IPS DF 6.9 (cell line): ENCODE results near the gene TLR9.

Source experiments
- DNase-seq: peaks from one replicate; pipeline ENCODE4 v3.0.0-alpha.2; 2013; ENCODE audit warnings: low read depth, low spot score
- H3K27ac ChIP-seq: one replicate; pipeline ENCODE4 v1.5.1; 2013; ENCODE audit warnings: low read length, control low read depth
- H3K27me3 ChIP-seq: 2 replicates; pipeline ENCODE4 v1.6.1; 2013; ENCODE audit warnings: mild to moderate bottlenecking, low read length; ENCODE audit not compliant: control insufficient read depth, insufficient read depth
- H3K36me3 ChIP-seq: 2 replicates; pipeline ENCODE4 v1.6.1; 2013; ENCODE audit warnings: low read length; ENCODE audit not compliant: control insufficient read depth, insufficient read depth
- H3K4me1 ChIP-seq: 2 replicates; pipeline ENCODE4 v1.6.1; 2013; ENCODE audit warnings: low read length; ENCODE audit not compliant: control insufficient read depth, insufficient read depth
- H3K4me3 ChIP-seq: 2 replicates; pipeline ENCODE4 v1.5.1; 2013; ENCODE audit warnings: mild to moderate bottlenecking, low read length
- H3K9me3 ChIP-seq: 2 replicates; pipeline ENCODE4 v1.6.1; 2013; ENCODE audit warnings: low read length, inconsistent platforms; ENCODE audit not compliant: control insufficient read depth, insufficient read depth
- WGBS: extraction: QIAGEN DNeasy Blood & Tissue Kit; methylation state at CpG from one replicate; pipeline ENCODE4 v1.1.7; 2013; ENCODE audit warnings: mixed read lengths, missing lambda C conversion rate; ENCODE audit not compliant: insufficient read length, insufficient coverage; 5-methylcytosine and 5-hydroxymethylcytosine counted together

The TLR9 gene

GRCh38 chr3:52231502-52232278 lies 6.2 kb upstream of the TLR9 start:
- DNase-seq, result no peak

GRCh38 chr3:52230889-52231499 lies 5.5 kb upstream of the TLR9 start:
- no peak overlapping the region for H3K27ac ChIP-seq
- no peaks in the 10 kb centered on the region for H3K4me1 ChIP-seq

More at GRCh38 chr3:52231502-52232278, 6.2 kb upstream of the TLR9 start:
- H3K9me3 ChIP-seq, result no peaks in the 10 kb centered on the region
- no peak overlapping the region for H3K4me3 ChIP-seq
- H3K27me3 ChIP-seq, result no peaks in the 10 kb centered on the region
- no CpG with 5 or more reads among the region's 34 CpGs for WGBS
- no peak overlapping the region for H3K27ac ChIP-seq
- peaks cover 25% of the 10 kb centered on the region for H3K36me3 ChIP-seq
- peaks cover 2% of the 10 kb centered on the region; the same call in 1 of the 2 replicates for H3K4me1 ChIP-seq

GRCh38 chr3:52230461-52230860 lies 5.0 kb upstream of the TLR9 start:
- no peaks in the 10 kb centered on the region for H3K9me3 ChIP-seq
- peaks cover 25% of the 10 kb centered on the region for H3K36me3 ChIP-seq
- H3K27me3 ChIP-seq, result no peaks in the 10 kb centered on the region
- no peak for DNase-seq
- H3K4me3 ChIP-seq, result no peak overlapping the region
- WGBS, result no CpG with 5 or more reads among the region's 6 CpGs
- H3K27ac ChIP-seq, result no peak overlapping the region
- peaks cover 3% of the 10 kb centered on the region; the same call in 1 of the 2 replicates for H3K4me1 ChIP-seq

More at GRCh38 chr3:52230889-52231499, 5.5 kb upstream of the TLR9 start:
- Histone ChIP-seq H3K36me3 (peaks cover 25% of the 10 kb centered on the region), H3K4me3 (no peak overlapping the region), H3K9me3 (no peaks in the 10 kb centered on the region), H3K27me3 (no peaks in the 10 kb centered on the region)
- no CpG with 5 or more reads among the region's 16 CpGs for WGBS
- no peak for DNase-seq

- Histone ChIP-seq H3K36me3 (peaks cover 25% of the 10 kb centered on the region), H3K9me3 (no peaks in the 10 kb centered on the region), H3K27ac (no peak overlapping the region), H3K4me1 (peaks cover 4% of the 10 kb centered on the region; the same call in 1 of the 2 replicates), H3K27me3 (no peaks in the 10 kb centered on the region), H3K4me3 (no peak overlapping the region)
- DNase-seq, result no peak
- no CpG with 5 or more reads among the region's 13 CpGs for WGBS
These were observed 4.2 kb upstream of the TLR9 start for GRCh38 chr3:52229656-52230055.

GRCh38 chr3:52228751-52229291 lies 3.4 kb upstream of the TLR9 start:
- peaks cover 25% of the 10 kb centered on the region for H3K36me3 ChIP-seq
- WGBS, result no CpG with 5 or more reads among the region's 21 CpGs
- peaks cover 4% of the 10 kb centered on the region; the same call in 1 of the 2 replicates for H3K4me1 ChIP-seq
- H3K4me3 ChIP-seq, result no peak overlapping the region
- no peak for DNase-seq
- H3K9me3 ChIP-seq, result no peaks in the 10 kb centered on the region
- H3K27ac ChIP-seq, result no peak overlapping the region
- H3K27me3 ChIP-seq, result no peaks in the 10 kb centered on the region

- DNase-seq, result no peak
- H3K4me3 ChIP-seq, result no peak overlapping the region
- peaks cover 25% of the 10 kb centered on the region for H3K36me3 ChIP-seq
- H3K27ac ChIP-seq, result no peak overlapping the region
- H3K4me1 ChIP-seq, result peaks cover 4% of the 10 kb centered on the region; the same call in 1 of the 2 replicates
- no peaks in the 10 kb centered on the region for H3K9me3 ChIP-seq
- WGBS, result no CpG with 5 or more reads among the region's 10 CpGs
- H3K27me3 ChIP-seq, result no peaks in the 10 kb centered on the region
These were observed 2.8 kb upstream of the TLR9 start for GRCh38 chr3:52228266-52228665.

DNA sequence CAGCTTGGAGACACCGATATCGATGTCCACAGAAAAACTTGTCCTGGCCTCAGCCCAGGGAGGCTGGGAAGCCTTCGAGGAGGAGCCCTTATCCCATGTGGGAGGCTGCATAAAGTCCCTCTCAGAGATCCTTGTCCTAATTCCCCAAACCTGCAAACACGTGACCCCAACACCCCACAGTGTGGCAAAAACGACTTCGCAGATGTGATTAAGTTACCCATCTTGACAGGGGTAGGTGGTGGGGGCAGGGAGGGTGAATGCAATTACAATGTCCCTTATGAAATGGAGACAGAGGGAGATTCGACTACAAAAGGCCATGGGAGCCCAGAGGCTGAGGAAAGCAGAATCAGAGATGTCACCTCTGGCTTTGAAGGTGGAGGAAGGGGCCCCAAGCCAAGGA lies 2.3 kb upstream of the TLR9 start:
- Histone ChIP-seq H3K4me3 (no peak overlapping the region), H3K27me3 (no peaks in the 10 kb centered on the region), H3K9me3 (no peaks in the 10 kb centered on the region), H3K27ac (no peak overlapping the region), H3K4me1 (peaks cover 4% of the 10 kb centered on the region; the same call in 1 of the 2 replicates), H3K36me3 (peaks cover 25% of the 10 kb centered on the region)
- DNase-seq, result no peak
- no CpG with 5 or more reads among the region's 7 CpGs for WGBS

- no peak overlapping the region for H3K4me3 ChIP-seq
- H3K9me3 ChIP-seq, result no peaks in the 10 kb centered on the region
- H3K27me3 ChIP-seq, result no peaks in the 10 kb centered on the region
- DNase-seq, result no peak
- WGBS, result no CpG with 5 or more reads among the region's 4 CpGs
- peaks cover 4% of the 10 kb centered on the region; the same call in 1 of the 2 replicates for H3K4me1 ChIP-seq
- H3K36me3 ChIP-seq, result peaks cover 25% of the 10 kb centered on the region
- no peak overlapping the region for H3K27ac ChIP-seq
These were observed 1.7 kb upstream of the TLR9 start for GRCh38 chr3:52227117-52227516.

GRCh38 chr3:52226229-52226817 lies 878 bp upstream of the TLR9 start:
- no peaks in the 10 kb centered on the region for H3K9me3 ChIP-seq
- H3K4me1 ChIP-seq, result peaks cover 4% of the 10 kb centered on the region; the same call in 1 of the 2 replicates
- H3K4me3 ChIP-seq, result no peak overlapping the region
- no peak overlapping the region for H3K27ac ChIP-seq
- peaks cover 24% of the 10 kb centered on the region for H3K36me3 ChIP-seq
- no CpG with 5 or more reads among the region's 5 CpGs for WGBS
- no peaks in the 10 kb centered on the region for H3K27me3 ChIP-seq
- no peak for DNase-seq
